OCI-M1 (cell line): ENCODE results near the gene DYNC1I2.
A peak's percentile ranks its signal among the peaks of the same experiment; 100 is the strongest.
"Not testable (repeated sequence)": the region's sequence is repeated elsewhere in the genome, so short reads cannot be mapped to it uniquely, and the experiment has no call there.

Experiments used
- DNase-seq: peaks from one replicate; lab custom pipeline; 2025; lab: John Stamatoyannopoulos, UW

The DYNC1I2 gene

DNA sequence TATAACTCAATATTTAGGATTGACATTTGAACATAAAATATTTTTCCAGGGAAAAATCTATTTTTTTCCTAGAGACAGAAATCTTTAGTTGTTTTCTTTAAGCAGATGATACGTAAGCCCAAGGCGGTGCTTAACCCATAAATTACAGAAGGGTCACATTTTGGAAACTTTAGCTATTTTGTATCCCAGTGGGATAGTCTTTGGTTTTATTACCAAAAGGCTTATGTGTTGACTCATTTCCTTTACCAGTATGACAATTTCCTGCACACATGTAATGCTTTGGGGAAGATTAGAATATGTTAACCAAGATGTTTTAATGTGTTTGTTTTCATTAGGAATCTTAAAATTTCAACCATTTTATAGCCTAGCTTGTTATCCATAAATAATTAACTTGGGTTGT, 24.8 kb downstream of the DYNC1I2 start:
- no peak for DNase-seq

- DNase-seq: no peak
Measured at GRCh38 chr2:171718720-171719119, 31.5 kb downstream of the DYNC1I2 start.

GRCh38 chr2:171719660-171720059, 32.4 kb downstream of the DYNC1I2 start:
- no peak for DNase-seq

- DNase-seq: peak; percentile 37
Measured at GRCh38 chr2:171723716-171724683, 36.7 kb downstream of the DYNC1I2 start.

GRCh38 chr2:171726847-171727450, 39.7 kb downstream of the DYNC1I2 start:
- DNase-seq: no peak

- no peak for DNase-seq
Measured at GRCh38 chr2:171728989-171729951, 42.0 kb downstream of the DYNC1I2 start.

GRCh38 chr2:171729952-171730317, 42.7 kb downstream of the DYNC1I2 start:
- no peak for DNase-seq

DNA sequence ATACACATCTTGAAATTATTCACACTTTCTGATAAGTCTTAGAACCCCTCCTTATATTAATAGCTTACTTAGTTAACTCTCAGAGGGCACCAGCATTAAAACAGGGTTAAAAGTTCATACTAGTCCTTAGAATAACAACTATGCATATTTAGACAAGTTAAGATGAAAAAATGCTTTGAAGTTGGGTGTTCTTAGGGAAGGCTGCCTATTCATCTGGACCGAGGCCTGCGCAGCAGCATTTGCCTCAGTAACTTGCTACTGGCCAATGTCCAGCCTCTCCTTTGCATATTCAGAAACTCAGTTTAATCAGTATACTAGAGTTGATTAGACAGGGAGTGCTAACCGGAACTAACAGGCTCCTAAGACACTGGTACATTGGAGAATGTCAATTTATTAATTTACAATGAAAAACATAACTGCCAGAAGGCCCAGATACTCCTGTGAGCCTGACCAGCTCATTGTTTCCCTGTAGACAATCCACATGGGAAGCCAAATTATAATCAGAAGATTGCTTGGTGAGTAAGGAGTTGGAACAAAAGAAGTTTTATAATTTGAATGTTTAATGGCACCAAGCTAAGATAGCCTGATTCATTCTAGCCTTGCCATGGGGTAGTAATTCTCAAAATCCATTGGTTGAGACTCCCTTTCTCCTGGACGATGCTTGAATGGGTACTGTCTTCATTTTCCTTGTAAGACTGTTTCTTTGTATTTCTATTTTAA, 48.9 kb downstream of the DYNC1I2 start:
- DNase-seq: no peak

DNA sequence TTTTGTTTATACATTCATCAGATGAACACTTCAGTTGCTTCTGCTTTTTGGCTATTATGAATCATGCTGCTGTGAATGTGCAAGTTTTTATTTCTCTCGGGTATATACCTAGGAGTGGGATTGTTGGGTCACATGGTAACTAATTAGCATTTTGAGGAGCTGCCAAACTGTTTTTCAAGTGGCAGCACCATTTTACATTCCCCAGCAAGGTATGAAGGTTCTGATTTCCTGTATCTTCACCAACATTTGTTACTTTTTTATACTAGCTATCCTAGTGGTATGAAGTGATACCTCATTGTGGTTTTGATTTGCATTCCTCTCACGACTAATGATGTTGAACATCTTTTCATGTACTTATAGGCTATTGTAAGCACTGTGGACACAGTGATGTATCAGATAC, 53.9 kb downstream of the DYNC1I2 start:
- DNase-seq: peak; percentile 46

- DNase-seq: no peak
Measured at GRCh38 chr2:171742760-171743159, 55.5 kb downstream of the DYNC1I2 start.

- DNase-seq: no peak
Measured at GRCh38 chr2:171745141-171745540, 57.9 kb downstream of the DYNC1I2 start.

- no peak for DNase-seq
Measured at GRCh38 chr2:171745806-171746205, 58.5 kb downstream of the DYNC1I2 start.

- DNase-seq: no peak
Measured at GRCh38 chr2:171747371-171747770, 60.1 kb downstream of the DYNC1I2 start.

- DNase-seq: peak; percentile 17
Measured at GRCh38 chr2:171754254-171754939, 67.1 kb downstream of the DYNC1I2 start.

DNA sequence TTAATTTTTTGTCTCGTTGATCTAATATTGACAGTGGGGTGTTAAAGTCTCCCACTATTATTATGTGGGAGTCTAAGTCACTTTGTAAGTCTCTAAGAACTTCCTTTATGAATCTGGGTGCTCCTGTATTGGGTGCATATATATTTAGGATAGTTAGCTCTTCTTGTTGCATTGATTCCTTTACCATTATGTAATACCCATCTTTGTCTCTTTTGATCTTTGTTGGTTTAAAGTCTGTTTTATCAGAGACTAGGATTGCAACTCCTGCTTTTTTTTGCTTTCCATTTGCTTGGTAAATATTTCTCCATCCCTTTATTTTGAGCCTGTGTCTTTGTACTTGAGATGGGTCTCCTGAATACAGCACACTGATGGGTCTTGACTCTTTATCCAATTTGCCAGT, 71.5 kb downstream of the DYNC1I2 start:
- not testable (repeated sequence) for DNase-seq

GRCh38 chr2:171761176-171761575, 73.9 kb downstream of the DYNC1I2 start:
- not testable (repeated sequence) for DNase-seq

- DNase-seq: no peak
Measured at GRCh38 chr2:171762879-171763573, 75.8 kb downstream of the DYNC1I2 start.

- DNase-seq: no peak
Measured at GRCh38 chr2:171763602-171764001, 76.3 kb downstream of the DYNC1I2 start.

DNA sequence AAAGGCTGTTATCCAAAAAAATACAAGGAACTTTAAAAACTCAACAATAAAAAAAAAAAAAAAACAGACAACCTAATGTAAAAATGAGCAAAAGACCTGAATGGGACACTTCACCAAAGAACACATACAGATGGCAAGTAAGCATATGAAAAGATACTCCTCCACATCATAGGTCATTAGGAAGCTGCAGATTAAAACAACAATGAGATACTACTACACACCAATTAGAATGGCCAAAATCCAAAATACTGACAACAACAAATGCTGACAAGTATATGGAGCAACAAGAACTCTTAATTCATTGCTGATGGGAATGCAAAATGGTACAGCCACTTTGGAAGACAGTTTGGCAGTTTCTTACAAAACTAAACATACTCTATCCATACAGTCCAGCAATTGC, 84.2 kb downstream of the DYNC1I2 start:
- no peak for DNase-seq

DNA sequence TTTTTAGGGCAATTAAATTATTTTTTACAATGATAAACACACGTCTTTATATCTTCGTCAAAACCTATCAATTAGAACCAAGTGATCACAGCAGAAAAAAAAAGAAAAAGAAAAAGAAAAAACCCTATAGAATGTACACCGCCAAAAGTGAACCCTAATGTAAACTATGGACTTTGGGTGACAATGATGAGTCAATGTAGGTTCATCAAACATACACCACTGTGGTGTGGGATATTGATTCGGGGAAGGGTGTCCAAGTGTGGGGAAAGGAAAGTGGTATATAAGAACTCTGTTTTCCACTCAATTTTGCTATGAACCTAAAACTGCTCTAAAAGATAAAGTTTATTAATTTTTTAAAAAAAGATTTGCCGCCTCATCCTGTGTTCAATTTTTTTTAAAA, 85.1 kb downstream of the DYNC1I2 start:
- no peak for DNase-seq
